T-helper 1 cell treated with Interleukin-12 subunit alpha and Interleukin-12 subunit beta and Interleukin-4 antibody, amounts not matched to agents 30 ng/mL and 1 ng/mL, for 36 hours (primary cell): Measurements from ENCODE around the gene PRDM12. TPM values are rescaled to one million over a fixed set of nuclear protein-coding genes. Genes with fewer than 3 reads are reported as not detected.

Experiments
- intact Hi-C: fragments of 100-400 bp; cut with micrococcal nuclease; formaldehyde crosslinking; loops from one replicate; pipeline ENCODE4 v1.15.1; 2024
- total RNA-seq: library from RNA; stranded (reverse); gene quantifications from 2 replicates; pipeline ENCODE4 v1.2.3, GENCODE V29; 2022

The PRDM12 gene
- not detected in 2 replicates for total RNA-seq

GRCh38 chr9:130664251-130665028, at the start of gene PRDM12:
Gene PRDM12, plus strand, starts transcription at chr9:130664594. Its CDS starts 60 bp downstream, at chr9:130664654.
- intact Hi-C loops: no loop called here

GRCh38 chr9:130616451-130616850, 47.9 kb upstream of the PRDM12 start:
- intact Hi-C loops: no loop called here

- intact Hi-C loops: no loop called here
Observed at GRCh38 chr9:130623466-130623865, 40.9 kb upstream of the PRDM12 start.

- intact Hi-C loops: no loop called here
Observed at GRCh38 chr9:130624154-130624553, 40.2 kb upstream of the PRDM12 start.

- intact Hi-C loops: no loop called here
Observed at GRCh38 chr9:130626249-130626996, 38.0 kb upstream of the PRDM12 start.

- intact Hi-C loops: no loop called here
Observed at GRCh38 chr9:130627051-130627450, 37.3 kb upstream of the PRDM12 start.

GRCh38 chr9:130627896-130628792, 36.2 kb upstream of the PRDM12 start:
- intact Hi-C loops: no loop called here

GRCh38 chr9:130629443-130630070, 34.8 kb upstream of the PRDM12 start:
- intact Hi-C loops: no loop called here

GRCh38 chr9:130630071-130630450, 34.3 kb upstream of the PRDM12 start:
- intact Hi-C loops: no loop called here

- intact Hi-C loops: no loop called here
Observed at GRCh38 chr9:130630506-130631330, 33.7 kb upstream of the PRDM12 start.

- intact Hi-C loops: no loop called here
Observed at GRCh38 chr9:130631331-130632080, 32.9 kb upstream of the PRDM12 start.

GRCh38 chr9:130632081-130632710, 32.2 kb upstream of the PRDM12 start:
- intact Hi-C loops: no loop called here

GRCh38 chr9:130632841-130633240, 31.6 kb upstream of the PRDM12 start:
- intact Hi-C loops: no loop called here

- intact Hi-C loops: no loop called here
Observed at GRCh38 chr9:130633336-130634190, 30.8 kb upstream of the PRDM12 start.

- intact Hi-C loops: no loop called here
Observed at GRCh38 chr9:130634191-130634768, 30.1 kb upstream of the PRDM12 start.

GRCh38 chr9:130634801-130635200, 29.6 kb upstream of the PRDM12 start:
- intact Hi-C loops: no loop called here

- intact Hi-C loops: no loop called here
Observed at GRCh38 chr9:130635306-130635705, 29.1 kb upstream of the PRDM12 start.
